ENCODE measurements around the gene FBN1.

Gene FBN1

DNA sequence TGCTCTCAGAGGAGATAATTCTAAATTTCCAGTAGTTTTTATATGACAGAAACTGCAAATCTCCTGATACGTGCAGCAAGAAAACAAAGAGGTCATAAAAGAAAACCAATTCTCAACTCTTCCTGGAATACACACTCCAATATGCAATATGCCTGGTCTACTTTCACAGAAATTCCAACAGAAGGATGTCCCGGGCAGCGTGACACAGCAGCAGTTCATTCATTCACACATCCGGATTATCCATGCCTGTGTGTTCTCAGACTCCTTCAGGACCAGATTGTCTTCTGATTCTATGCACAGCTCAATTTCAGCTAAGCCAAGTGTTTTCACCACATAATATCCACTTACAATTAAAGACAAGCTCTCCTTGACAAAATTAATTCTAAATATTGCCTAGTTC lies 64.3 kb downstream of the FBN1 start:
- Histone ChIP-seq H3K4me3 (ENCODE audit: low read depth, low read length) (no peak overlapping the region), H3K9me3 (ENCODE audit: control insufficient read depth, low read length) (no peaks in the 10 kb centered on the region), H2AFZ (no peak overlapping the region), H3K79me2 (no peaks in the 10 kb centered on the region), H3K4me2 (ENCODE audit: low read length) (no peak overlapping the region), H3K4me1 (no peaks in the 10 kb centered on the region), H3K27ac (no peak overlapping the region), H3K9ac (no peak overlapping the region), H3K36me3 (ENCODE audit: control insufficient read depth, insufficient read depth, low read length) (no peaks in the 10 kb centered on the region), H3K27me3 (ENCODE audit: control insufficient read depth, insufficient read depth, low read length) (no peaks in the 10 kb centered on the region)
- TF ChIP-seq, protein P1, sequence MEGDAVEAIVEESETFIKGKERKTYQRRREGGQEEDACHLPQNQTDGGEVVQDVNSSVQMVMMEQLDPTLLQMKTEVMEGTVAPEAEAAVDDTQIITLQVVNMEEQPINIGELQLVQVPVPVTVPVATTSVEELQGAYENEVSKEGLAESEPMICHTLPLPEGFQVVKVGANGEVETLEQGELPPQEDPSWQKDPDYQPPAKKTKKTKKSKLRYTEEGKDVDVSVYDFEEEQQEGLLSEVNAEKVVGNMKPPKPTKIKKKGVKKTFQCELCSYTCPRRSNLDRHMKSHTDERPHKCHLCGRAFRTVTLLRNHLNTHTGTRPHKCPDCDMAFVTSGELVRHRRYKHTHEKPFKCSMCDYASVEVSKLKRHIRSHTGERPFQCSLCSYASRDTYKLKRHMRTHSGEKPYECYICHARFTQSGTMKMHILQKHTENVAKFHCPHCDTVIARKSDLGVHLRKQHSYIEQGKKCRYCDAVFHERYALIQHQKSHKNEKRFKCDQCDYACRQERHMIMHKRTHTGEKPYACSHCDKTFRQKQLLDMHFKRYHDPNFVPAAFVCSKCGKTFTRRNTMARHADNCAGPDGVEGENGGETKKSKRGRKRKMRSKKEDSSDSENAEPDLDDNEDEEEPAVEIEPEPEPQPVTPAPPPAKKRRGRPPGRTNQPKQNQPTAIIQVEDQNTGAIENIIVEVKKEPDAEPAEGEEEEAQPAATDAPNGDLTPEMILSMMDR (IDR thresholded peaks at IDR 0.05), result no peak

DNA sequence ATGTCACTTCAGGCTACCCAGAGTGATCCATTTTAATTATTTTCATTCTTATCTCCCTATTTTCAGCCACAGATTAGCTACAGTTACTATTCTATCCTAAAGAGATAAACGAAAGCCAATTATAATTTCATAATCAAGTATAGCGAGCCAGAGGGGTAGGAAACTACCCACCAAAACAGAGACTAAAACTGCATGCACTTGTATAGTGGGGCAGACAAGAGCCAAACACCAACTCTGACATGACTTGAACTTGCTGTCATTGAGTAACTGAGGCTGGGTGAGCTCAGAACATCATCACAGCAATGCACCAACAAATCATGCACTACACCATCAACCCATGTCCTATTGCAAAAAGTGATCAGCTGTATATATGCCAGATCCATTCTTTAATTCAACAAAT lies 64.8 kb downstream of the FBN1 start:
- Histone ChIP-seq H3K9ac (no peak overlapping the region), H3K4me1 (no peaks in the 10 kb centered on the region), H3K27me3 (ENCODE audit: control insufficient read depth, insufficient read depth, low read length) (no peaks in the 10 kb centered on the region), H2AFZ (no peak overlapping the region), H3K4me3 (ENCODE audit: low read depth, low read length) (no peak overlapping the region), H3K36me3 (ENCODE audit: control insufficient read depth, insufficient read depth, low read length) (no peaks in the 10 kb centered on the region), H3K27ac (no peak overlapping the region), H3K4me2 (ENCODE audit: low read length) (no peak overlapping the region), H3K79me2 (no peaks in the 10 kb centered on the region), H3K9me3 (ENCODE audit: control insufficient read depth, low read length) (no peaks in the 10 kb centered on the region)
- TF ChIP-seq, protein P1 (IDR thresholded peaks at IDR 0.05), result no peak

DNA sequence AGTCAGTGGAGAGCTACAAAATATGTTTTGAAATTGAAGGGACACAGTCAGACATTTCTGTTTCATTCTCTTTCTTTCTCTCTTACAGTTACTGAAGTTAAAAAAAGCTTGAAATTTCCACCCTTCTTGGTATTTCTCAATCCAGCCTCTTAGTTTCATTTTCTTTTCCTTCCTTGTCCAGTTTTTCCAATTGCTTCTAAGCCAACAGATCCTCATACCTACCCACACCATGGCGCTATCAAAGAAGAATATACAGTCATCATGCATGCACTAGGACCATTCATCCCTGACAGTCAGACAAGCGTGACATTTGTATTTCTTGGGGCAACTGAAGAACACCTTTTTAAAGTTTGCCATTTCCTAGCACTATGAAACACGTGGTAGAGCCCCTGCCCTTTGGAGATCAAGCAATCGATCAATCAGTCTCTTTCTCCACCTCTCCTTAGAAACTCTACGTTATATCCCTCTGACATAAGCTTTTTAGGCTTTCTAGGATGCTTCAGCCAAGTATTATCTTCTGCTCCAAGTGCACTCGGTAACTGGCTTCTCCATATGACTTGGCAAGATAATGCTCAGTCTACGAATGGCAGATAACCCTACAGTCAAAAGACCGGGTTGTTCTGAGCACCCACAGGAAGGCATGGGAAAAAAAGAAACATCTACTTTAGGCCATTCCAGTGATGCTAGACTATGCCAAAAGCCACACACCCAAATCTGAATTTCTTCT lies 65.4 kb downstream of the FBN1 start:
- Histone ChIP-seq H3K79me2 (no peaks in the 10 kb centered on the region), H3K27me3 (ENCODE audit: control insufficient read depth, insufficient read depth, low read length) (no peaks in the 10 kb centered on the region), H3K4me3 (ENCODE audit: low read depth, low read length) (no peak overlapping the region), H3K9ac (no peak overlapping the region), H3K4me1 (no peaks in the 10 kb centered on the region), H3K4me2 (ENCODE audit: low read length) (no peak overlapping the region), H3K36me3 (ENCODE audit: control insufficient read depth, insufficient read depth, low read length) (no peaks in the 10 kb centered on the region), H3K27ac (no peak overlapping the region), H3K9me3 (ENCODE audit: control insufficient read depth, low read length) (no peaks in the 10 kb centered on the region), H2AFZ (no peak overlapping the region)
- TF ChIP-seq, protein P1 (IDR thresholded peaks at IDR 0.05), result no peak

DNA sequence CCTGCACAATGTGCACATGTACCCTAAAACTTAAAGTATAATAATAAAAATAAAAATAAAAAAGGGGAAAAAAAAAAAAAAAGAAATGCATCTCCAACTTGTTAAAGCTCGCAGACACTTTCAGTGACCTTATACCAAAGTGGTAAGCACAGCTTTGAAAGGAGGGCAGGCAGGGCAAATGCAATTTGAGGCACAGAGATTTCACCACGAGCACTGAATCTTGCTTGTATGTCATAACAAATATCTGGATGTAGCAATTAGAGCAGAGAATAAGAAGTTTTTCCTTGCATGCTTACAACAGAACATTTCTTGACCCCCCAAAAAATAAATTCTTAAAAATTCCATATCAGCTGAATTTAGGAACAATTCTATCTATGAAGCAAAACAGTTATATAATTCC lies 66.5 kb downstream of the FBN1 start:
- H3K4me2 ChIP-seq (ENCODE audit: low read length), result no peak overlapping the region
- no peaks in the 10 kb centered on the region for H3K4me1 ChIP-seq
- H2AFZ ChIP-seq, result no peak overlapping the region
- no peak overlapping the region for H3K9ac ChIP-seq
- no peaks in the 10 kb centered on the region for H3K9me3 ChIP-seq (ENCODE audit: control insufficient read depth, low read length)
- no peaks in the 10 kb centered on the region for H3K36me3 ChIP-seq (ENCODE audit: control insufficient read depth, insufficient read depth, low read length)
- TF ChIP-seq, protein P1 (IDR thresholded peaks at IDR 0.05), result no peak
- no peak overlapping the region for H3K4me3 ChIP-seq (ENCODE audit: low read depth, low read length)
- no peaks in the 10 kb centered on the region for H3K27me3 ChIP-seq (ENCODE audit: control insufficient read depth, insufficient read depth, low read length)
- H3K27ac ChIP-seq, result no peak overlapping the region
- H3K79me2 ChIP-seq, result no peaks in the 10 kb centered on the region

DNA sequence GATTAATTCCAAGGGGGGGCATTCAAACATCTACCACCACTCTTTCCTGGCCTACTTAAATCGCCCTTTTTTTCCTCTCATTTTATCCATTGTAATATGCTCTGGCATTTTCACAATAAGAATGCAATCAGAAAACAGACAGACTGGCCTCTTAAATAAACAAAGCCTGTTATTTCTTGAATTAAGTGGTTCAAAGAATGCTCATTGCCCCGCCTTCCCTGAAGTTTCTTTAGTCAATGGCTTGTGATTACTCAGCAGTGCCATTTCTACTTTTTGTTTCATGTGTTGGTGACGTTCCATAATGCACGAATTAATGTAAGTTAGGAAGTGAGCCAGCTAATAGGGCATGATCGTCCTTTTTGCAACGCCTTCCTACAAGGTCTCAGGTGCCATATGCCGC lies 68.0 kb downstream of the FBN1 start:
- TF ChIP-seq, protein P1 (IDR thresholded peaks at IDR 0.05), result no peak
- no peak overlapping the region for H3K27ac ChIP-seq
- no peaks in the 10 kb centered on the region for H3K27me3 ChIP-seq (ENCODE audit: control insufficient read depth, insufficient read depth, low read length)
- no peaks in the 10 kb centered on the region for H3K79me2 ChIP-seq
- no peak overlapping the region for H3K9ac ChIP-seq
- no peaks in the 10 kb centered on the region for H3K36me3 ChIP-seq (ENCODE audit: control insufficient read depth, insufficient read depth, low read length)
- no peaks in the 10 kb centered on the region for H3K4me1 ChIP-seq
- H2AFZ ChIP-seq, result no peak overlapping the region
- H3K9me3 ChIP-seq (ENCODE audit: control insufficient read depth, low read length), result no peaks in the 10 kb centered on the region
- H3K4me3 ChIP-seq (ENCODE audit: low read depth, low read length), result no peak overlapping the region
- H3K4me2 ChIP-seq (ENCODE audit: low read length), result no peak overlapping the region

Data from parathyroid adenoma (tissue), 2 donors.